Glutamatergic neuron (in vitro differentiated cells): ENCODE data around the gene HES2. TPM values are rescaled to one million over a fixed set of nuclear protein-coding genes. Genes with fewer than 3 reads are reported as not detected.
A peak's percentile ranks its signal among the peaks of the same experiment; 100 is the strongest.

Experiments
- DNase-seq: peaks from one replicate; pipeline ENCODE4 v3.0.0; 2022
- H3K27ac Mint-ChIP-seq: one replicate; pipeline ENCODE4 v1.8.0; 2020; ENCODE audit warnings: mild to moderate bottlenecking, mixed read lengths, inconsistent platforms; ENCODE audit not compliant: unreplicated experiment
- H3K27me3 Mint-ChIP-seq: one replicate; pipeline ENCODE4 v1.8.0; 2020; ENCODE audit warnings: mild to moderate bottlenecking, moderate library complexity, mixed read lengths, inconsistent platforms; ENCODE audit not compliant: unreplicated experiment
- H3K36me3 Mint-ChIP-seq: one replicate; pipeline ENCODE4 v1.8.0; 2020; ENCODE audit warnings: mild to moderate bottlenecking, mixed read lengths, inconsistent platforms; ENCODE audit not compliant: unreplicated experiment
- H3K4me1 Mint-ChIP-seq: one replicate; pipeline ENCODE4 v1.8.0; 2020; ENCODE audit warnings: mild to moderate bottlenecking, low read depth, mixed read lengths, inconsistent platforms; ENCODE audit not compliant: unreplicated experiment
- H3K4me3 Mint-ChIP-seq: one replicate; pipeline ENCODE4 v1.8.0; 2020; ENCODE audit warnings: mild to moderate bottlenecking, mixed read lengths, inconsistent platforms; ENCODE audit not compliant: unreplicated experiment
- H3K9me3 Mint-ChIP-seq: one replicate; pipeline ENCODE4 v1.8.0; 2020; ENCODE audit warnings: mild to moderate bottlenecking, moderate library complexity, mixed read lengths, inconsistent platforms; ENCODE audit not compliant: unreplicated experiment
- CTCF ChIP-seq: fragments of 200-600 bp; sonication (generic); IDR thresholded peaks from one replicate; pipeline ENCODE4 v1.5.0; 2021; ENCODE audit not compliant: partially characterized antibody, unreplicated experiment
- total RNA-seq: library from RNA; stranded (reverse); fragmentation: NEBNext Ultra II Directional; extraction: Animal tissue kit (Norgen Biotek cat#: 25700); gene quantifications from one replicate; pipeline ENCODE4 v1.2.1, GENCODE V29; 2021; ENCODE audit not compliant: unreplicated experiment

Gene HES2
- total RNA-seq, 1 donor from 2014 or later = 54.6 TPM

GRCh38 chr1:6393400-6394187, 26.1 kb downstream of the HES2 start, which contains the start of gene ACOT7:
Gene ACOT7, minus strand, starts transcription at chr1:6393767. Its CDS starts 368 bp downstream, at chr1:6393399.
- H3K9me3 Mint-ChIP-seq = peaks cover 10% of the 10 kb centered on the region
- H3K4me1 Mint-ChIP-seq = peaks cover 15% of the 10 kb centered on the region
- DNase-seq = peak; percentile 92
- peak within 1 kb of the TSS; percentile 94 for H3K4me3 Mint-ChIP-seq
- H3K27ac Mint-ChIP-seq = peak within 1 kb of the TSS; percentile 91
- peaks cover 2% of the 10 kb centered on the region for H3K27me3 Mint-ChIP-seq
- no peak for TF ChIP-seq CTCF
- no peaks in the 10 kb centered on the region for H3K36me3 Mint-ChIP-seq

DNA sequence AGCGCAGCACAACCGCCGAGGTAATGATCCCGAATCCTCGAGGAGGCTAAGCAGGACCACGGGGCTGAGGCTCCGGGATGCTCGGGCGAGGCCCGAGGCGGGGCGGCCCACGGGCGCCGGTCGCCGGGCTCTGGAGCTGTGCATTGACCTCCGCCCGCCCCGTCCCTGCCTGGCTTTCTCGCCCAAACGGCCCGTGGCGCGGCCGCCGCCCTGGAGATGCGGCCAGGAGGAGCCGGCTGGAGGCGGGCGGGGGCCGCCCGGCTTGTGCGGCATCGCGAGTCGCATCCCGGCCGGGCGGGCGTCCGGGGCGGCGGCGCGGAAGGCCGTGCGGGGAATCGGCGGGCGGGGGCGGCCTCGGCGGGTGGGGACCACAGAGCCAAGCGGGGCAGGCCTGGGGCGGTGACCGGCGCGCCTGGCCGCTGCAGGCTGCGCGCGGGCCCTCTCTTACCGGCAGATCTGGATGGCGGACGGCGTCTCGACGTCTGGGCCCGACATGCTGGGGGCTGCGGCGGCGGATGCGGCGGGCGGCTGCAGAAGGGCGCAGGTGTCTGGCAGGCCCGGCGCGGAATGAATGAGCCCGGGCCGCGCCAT, 26.8 kb downstream of the HES2 start:
- DNase-seq = peak; percentile 62
- Mint-ChIP-seq H3K4me1 (peaks cover 15% of the 10 kb centered on the region), H3K36me3 (no peaks in the 10 kb centered on the region), H3K4me3 (peak overlapping the region; percentile 94), H3K27me3 (peaks cover 2% of the 10 kb centered on the region), H3K9me3 (peaks cover 10% of the 10 kb centered on the region), H3K27ac (peak overlapping the region; percentile 90)
- TF ChIP-seq CTCF = no peak

GRCh38 chr1:6391951-6392808, 27.5 kb downstream of the HES2 start:
- TF ChIP-seq CTCF = no peak
- peaks cover 12% of the 10 kb centered on the region for H3K4me1 Mint-ChIP-seq
- peak; percentile 38 for DNase-seq
- no peaks in the 10 kb centered on the region for H3K36me3 Mint-ChIP-seq
- H3K27me3 Mint-ChIP-seq = peaks cover 2% of the 10 kb centered on the region
- peaks cover 10% of the 10 kb centered on the region for H3K9me3 Mint-ChIP-seq
- H3K4me3 Mint-ChIP-seq = peak overlapping the region; percentile 94
- peak overlapping the region; percentile 90 for H3K27ac Mint-ChIP-seq

GRCh38 chr1:6389971-6390370, 29.7 kb downstream of the HES2 start:
- peaks cover 4% of the 10 kb centered on the region for H3K27me3 Mint-ChIP-seq
- H3K4me3 Mint-ChIP-seq = no peak overlapping the region
- H3K9me3 Mint-ChIP-seq = peaks cover 14% of the 10 kb centered on the region
- no peak for DNase-seq
- no peaks in the 10 kb centered on the region for H3K36me3 Mint-ChIP-seq
- H3K27ac Mint-ChIP-seq = no peak overlapping the region
- peaks cover 24% of the 10 kb centered on the region for H3K4me1 Mint-ChIP-seq
- no peak for TF ChIP-seq CTCF
